Right renal pelvis (tissue), 4 donors: ENCODE data around the gene CRYBG2. TPM values are rescaled to one million over a fixed set of nuclear protein-coding genes. Genes with fewer than 3 reads are reported as not detected.

Experiments
- DNase-seq, 4 donors: peaks; one replicate each; pipeline ENCODE4 v3.0.0-alpha.2; 2013; ENCODE audit warnings: low read depth in 4 of 4, low spot score in 3 of 4, missing footprints in 1 of 4
- polyA plus RNA-seq, 4 donors: library from polyadenylated mRNA; unstranded; fragments of 120-200 nt; gene quantifications; one replicate each; pipeline ENCODE4 v1.2.1, GENCODE V29; 2013; ENCODE audit not compliant: insufficient read length in 4 of 4

Gene CRYBG2
- polyA plus RNA-seq, 4 donors: 0.31 to 1.6 (median 0.83) TPM

- DNase-seq: no peak
Measured at GRCh38 chr1:26370591-26371382, 16.9 kb upstream of the CRYBG2 start.

GRCh38 chr1:26368486-26368885 lies 14.6 kb upstream of the CRYBG2 start:
- DNase-seq: no peak

- no peak for DNase-seq
Measured at GRCh38 chr1:26368006-26368405, 14.1 kb upstream of the CRYBG2 start.

- no peak for DNase-seq
Measured at GRCh38 chr1:26367441-26367840, 13.5 kb upstream of the CRYBG2 start.

GRCh38 chr1:26364956-26365355 lies 11.0 kb upstream of the CRYBG2 start:
- DNase-seq: no peak

GRCh38 chr1:26363549-26364448 lies 9.9 kb upstream of the CRYBG2 start:
- DNase-seq: peak; percentile 46 to 60 (median 53)

- no peak for DNase-seq
Measured at GRCh38 chr1:26362331-26362730, 8.4 kb upstream of the CRYBG2 start.

- DNase-seq: no peak
Measured at GRCh38 chr1:26361605-26362122, 7.7 kb upstream of the CRYBG2 start.

GRCh38 chr1:26360807-26361604 lies 7.1 kb upstream of the CRYBG2 start:
- DNase-seq: no peak

GRCh38 chr1:26359981-26360806 lies 6.3 kb upstream of the CRYBG2 start:
- DNase-seq: no peak

- DNase-seq: no peak
Measured at GRCh38 chr1:26358411-26359384, 4.8 kb upstream of the CRYBG2 start.

- no peak for DNase-seq
Measured at GRCh38 chr1:26357121-26357602, 3.2 kb upstream of the CRYBG2 start.

- no peak for DNase-seq
Measured at GRCh38 chr1:26356106-26356505, 2.2 kb upstream of the CRYBG2 start.

GRCh38 chr1:26354972-26355371 lies 1.0 kb upstream of the CRYBG2 start:
- DNase-seq: no peak

- no peak for DNase-seq
Measured at GRCh38 chr1:26353210-26353859, 595 bp downstream of the CRYBG2 start.

- DNase-seq: no peak
Measured at GRCh38 chr1:26352338-26352679, 1.6 kb downstream of the CRYBG2 start.

GRCh38 chr1:26351590-26352337 lies 2.2 kb downstream of the CRYBG2 start:
- DNase-seq: no peak
